IPS-NIHi7 (cell line): ENCODE results near the gene OSM.
"Not testable (repeated sequence)": the region's sequence is repeated elsewhere in the genome, so short reads cannot be mapped to it uniquely, and the experiment has no call there.

ENCODE experiments used
- DNase-seq: peaks from one replicate; pipeline ENCODE4 v3.0.0; 2012; ENCODE audit warnings: mixed read lengths; ENCODE audit errors: extremely low spot score

The OSM gene

GRCh38 chr22:30245181-30245984 is 21.3 kb downstream of the OSM start:
- peak; percentile 69 for DNase-seq

GRCh38 chr22:30244641-30245040 is 22.0 kb downstream of the OSM start:
- DNase-seq = no peak

- no peak for DNase-seq
These were observed 22.6 kb downstream of the OSM start for GRCh38 chr22:30244066-30244465.

- no peak for DNase-seq
These were observed 23.0 kb downstream of the OSM start for GRCh38 chr22:30243661-30244060.

GRCh38 chr22:30241576-30242371 is 24.9 kb downstream of the OSM start:
- DNase-seq = no peak

GRCh38 chr22:30240541-30241417 is 25.9 kb downstream of the OSM start:
- DNase-seq = no peak

GRCh38 chr22:30239488-30240405 is 26.9 kb downstream of the OSM start:
- DNase-seq = no peak

- peak; percentile 68 for DNase-seq
These were observed 27.8 kb downstream of the OSM start for GRCh38 chr22:30238661-30239487.

GRCh38 chr22:30238136-30238535 is 28.5 kb downstream of the OSM start:
- no peak for DNase-seq

GRCh38 chr22:30236875-30237274 is 29.8 kb downstream of the OSM start:
- no peak for DNase-seq

- DNase-seq = no peak
These were observed 30.9 kb downstream of the OSM start for GRCh38 chr22:30235687-30236170.

GRCh38 chr22:30234786-30235470 is 31.7 kb downstream of the OSM start:
- no peak for DNase-seq

GRCh38 chr22:30234325-30234724 is 32.3 kb downstream of the OSM start:
- DNase-seq = not testable (repeated sequence)

GRCh38 chr22:30233582-30233981 is 33.1 kb downstream of the OSM start:
- no peak for DNase-seq

GRCh38 chr22:30232716-30233218 is 33.9 kb downstream of the OSM start:
- DNase-seq = no peak

GRCh38 chr22:30230787-30231461 is 35.7 kb downstream of the OSM start:
- no peak for DNase-seq

GRCh38 chr22:30230330-30230729 is 36.3 kb downstream of the OSM start:
- DNase-seq = no peak
